Mucosa of rectum (tissue), 2 donors: ENCODE results near the gene KRTAP10-2.

Experiments
- H3K27ac ChIP-seq, 2 donors: one replicate each; pipeline ENCODE4 v1.7.0; 2013; ENCODE audit warnings: inconsistent platforms in 2 of 2, low read depth in 2 of 2, low read length in 2 of 2
- H3K27me3 ChIP-seq, 2 donors: one replicate each; pipeline ENCODE4 v1.7.0; 2013; ENCODE audit warnings: low read length in 2 of 2; ENCODE audit not compliant: control insufficient read depth in 2 of 2, insufficient read depth in 2 of 2
- H3K36me3 ChIP-seq, 2 donors: one replicate each; pipeline ENCODE4 v1.7.0; 2013; ENCODE audit warnings: low read length in 2 of 2; ENCODE audit not compliant: control insufficient read depth in 2 of 2, insufficient read depth in 2 of 2
- H3K4me1 ChIP-seq, 2 donors: one replicate each; pipeline ENCODE4 v1.7.0; 2013; ENCODE audit warnings: low read length in 2 of 2, mild to moderate bottlenecking in 1 of 2; ENCODE audit not compliant: control insufficient read depth in 2 of 2, insufficient read depth in 2 of 2
- H3K4me3 ChIP-seq, 2 donors: one replicate each; pipeline ENCODE4 v1.7.0; 2013; ENCODE audit warnings: low read length in 2 of 2
- H3K9ac ChIP-seq, 2 donors: one replicate each; pipeline ENCODE4 v1.7.0; 2013; ENCODE audit warnings: low read length in 2 of 2, low read depth in 1 of 2, mild to moderate bottlenecking in 1 of 2
- H3K9me3 ChIP-seq, 2 donors: one replicate each; pipeline ENCODE4 v1.7.0; 2013; ENCODE audit warnings: low read length in 2 of 2; ENCODE audit not compliant: control insufficient read depth in 2 of 2
- donor health status: healthy.
- donor health status: Normal muscosa, but diverticular disease.

The KRTAP10-2 gene

GRCh38 chr21:44525391-44526095, 25.8 kb downstream of the KRTAP10-2 start:
- no peaks in the 10 kb centered on the region for H3K4me1 ChIP-seq
- H3K4me3 ChIP-seq: no peak overlapping the region
- no peaks in the 10 kb centered on the region for H3K36me3 ChIP-seq
- H3K9ac ChIP-seq: no peak overlapping the region
- H3K27ac ChIP-seq: no peak overlapping the region
- H3K27me3 ChIP-seq: no peaks in the 10 kb centered on the region
- H3K9me3 ChIP-seq: no peaks in the 10 kb centered on the region

DNA sequence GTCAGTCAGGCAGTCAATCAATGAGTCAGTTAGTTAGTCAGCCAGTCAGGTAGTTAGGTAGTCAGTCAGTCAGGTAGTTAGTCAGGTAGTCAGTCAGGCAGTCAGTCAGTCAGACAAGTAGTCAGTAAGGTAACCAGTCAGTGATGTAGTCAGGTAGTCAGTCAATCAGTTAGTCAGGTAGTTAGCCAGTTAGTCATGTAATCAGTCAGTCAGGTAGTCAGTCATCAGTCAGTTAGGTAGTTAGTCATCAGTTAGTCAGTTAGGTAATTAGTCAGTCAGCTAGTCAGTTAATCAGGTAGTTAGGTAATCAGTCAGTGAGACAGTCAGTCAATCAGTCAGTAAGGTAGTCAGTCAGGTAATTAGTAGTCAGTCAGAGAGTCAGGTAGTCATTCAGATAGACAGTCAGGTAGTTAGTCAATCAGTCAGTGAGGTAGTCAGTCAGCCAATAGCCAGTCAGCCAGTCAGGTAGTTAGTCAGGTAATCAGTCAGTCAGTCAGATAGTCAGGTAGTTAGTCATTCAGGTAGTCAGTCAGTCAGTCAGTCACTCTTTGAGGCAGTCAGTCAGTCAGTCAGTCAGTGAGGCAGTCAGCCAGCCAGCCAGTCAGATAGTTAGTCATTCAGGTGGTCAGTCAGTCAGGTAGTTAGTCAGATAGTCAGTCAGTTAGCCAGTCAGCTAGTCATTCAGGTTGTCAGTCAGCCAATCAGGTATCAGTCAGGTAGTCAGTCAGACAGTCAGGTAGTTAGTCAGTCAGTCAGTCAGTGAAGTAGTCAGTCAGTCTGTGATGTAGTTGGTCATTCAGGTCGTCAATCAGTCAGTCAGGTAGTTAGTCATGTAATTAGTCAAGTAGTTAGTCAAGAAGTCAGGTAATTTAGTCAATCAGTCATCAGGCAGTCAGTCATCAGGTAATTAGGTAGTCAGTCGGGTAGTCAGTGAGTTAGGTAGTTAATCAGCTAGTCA, 26.6 kb downstream of the KRTAP10-2 start:
- H3K27ac ChIP-seq: no peak overlapping the region
- H3K4me3 ChIP-seq: no peak overlapping the region
- H3K36me3 ChIP-seq: no peaks in the 10 kb centered on the region
- H3K4me1 ChIP-seq: no peaks in the 10 kb centered on the region
- H3K27me3 ChIP-seq: no peaks in the 10 kb centered on the region
- H3K9me3 ChIP-seq: no peaks in the 10 kb centered on the region
- H3K9ac ChIP-seq: no peak overlapping the region

DNA sequence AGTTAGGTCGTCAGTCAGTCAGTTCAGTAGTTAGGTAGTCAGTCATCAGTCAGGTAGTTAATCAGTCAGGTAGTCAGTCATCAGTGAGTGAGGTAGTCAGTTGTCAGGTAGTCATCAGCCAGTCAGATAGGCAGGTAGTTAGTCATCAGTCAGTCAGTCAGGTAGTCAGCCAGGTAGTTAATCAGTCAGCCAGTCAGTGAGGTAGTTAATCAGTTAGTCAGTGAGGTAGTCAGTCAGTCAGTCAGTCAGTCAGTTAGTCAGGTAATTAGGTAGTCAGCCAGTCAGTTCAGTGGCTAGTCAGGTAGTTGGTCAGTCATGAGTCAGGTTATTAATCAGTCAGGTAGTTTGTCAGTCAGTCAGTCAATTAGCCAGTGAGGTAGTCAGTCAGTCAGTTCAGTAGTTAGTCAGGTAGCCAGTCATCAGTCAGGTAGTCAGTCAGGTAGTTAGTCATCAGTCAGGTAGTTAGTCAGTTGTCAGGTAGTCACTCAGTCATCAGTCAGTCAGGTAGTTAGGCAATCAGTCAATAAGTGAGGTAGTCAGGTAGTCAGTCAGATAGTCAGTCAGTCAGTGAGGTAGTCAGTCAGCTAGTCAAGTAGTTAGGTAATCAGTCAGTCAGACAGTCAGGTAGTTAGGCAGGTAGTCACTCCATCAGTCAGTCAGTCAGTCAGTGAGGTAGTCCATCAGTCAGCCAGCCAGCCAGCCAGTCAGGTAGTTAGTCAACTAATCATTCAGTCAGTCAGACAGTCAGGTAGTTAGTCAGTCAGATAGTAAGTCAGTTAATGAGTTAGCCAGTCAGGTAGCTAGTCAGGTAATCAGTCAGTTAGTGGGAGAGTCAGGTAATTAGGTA, 27.5 kb downstream of the KRTAP10-2 start:
- no peaks in the 10 kb centered on the region for H3K4me1 ChIP-seq
- H3K36me3 ChIP-seq: no peaks in the 10 kb centered on the region
- H3K9me3 ChIP-seq: no peaks in the 10 kb centered on the region
- no peak overlapping the region for H3K27ac ChIP-seq
- no peak overlapping the region for H3K4me3 ChIP-seq
- no peaks in the 10 kb centered on the region for H3K27me3 ChIP-seq
- H3K9ac ChIP-seq: no peak overlapping the region

- H3K27ac ChIP-seq: no peak overlapping the region
- H3K27me3 ChIP-seq: no peaks in the 10 kb centered on the region
- no peaks in the 10 kb centered on the region for H3K9me3 ChIP-seq
- H3K36me3 ChIP-seq: no peaks in the 10 kb centered on the region
- no peak overlapping the region for H3K9ac ChIP-seq
- no peak overlapping the region for H3K4me3 ChIP-seq
- H3K4me1 ChIP-seq: no peaks in the 10 kb centered on the region
Observed at GRCh38 chr21:44522753-44523204, 28.5 kb downstream of the KRTAP10-2 start.

DNA sequence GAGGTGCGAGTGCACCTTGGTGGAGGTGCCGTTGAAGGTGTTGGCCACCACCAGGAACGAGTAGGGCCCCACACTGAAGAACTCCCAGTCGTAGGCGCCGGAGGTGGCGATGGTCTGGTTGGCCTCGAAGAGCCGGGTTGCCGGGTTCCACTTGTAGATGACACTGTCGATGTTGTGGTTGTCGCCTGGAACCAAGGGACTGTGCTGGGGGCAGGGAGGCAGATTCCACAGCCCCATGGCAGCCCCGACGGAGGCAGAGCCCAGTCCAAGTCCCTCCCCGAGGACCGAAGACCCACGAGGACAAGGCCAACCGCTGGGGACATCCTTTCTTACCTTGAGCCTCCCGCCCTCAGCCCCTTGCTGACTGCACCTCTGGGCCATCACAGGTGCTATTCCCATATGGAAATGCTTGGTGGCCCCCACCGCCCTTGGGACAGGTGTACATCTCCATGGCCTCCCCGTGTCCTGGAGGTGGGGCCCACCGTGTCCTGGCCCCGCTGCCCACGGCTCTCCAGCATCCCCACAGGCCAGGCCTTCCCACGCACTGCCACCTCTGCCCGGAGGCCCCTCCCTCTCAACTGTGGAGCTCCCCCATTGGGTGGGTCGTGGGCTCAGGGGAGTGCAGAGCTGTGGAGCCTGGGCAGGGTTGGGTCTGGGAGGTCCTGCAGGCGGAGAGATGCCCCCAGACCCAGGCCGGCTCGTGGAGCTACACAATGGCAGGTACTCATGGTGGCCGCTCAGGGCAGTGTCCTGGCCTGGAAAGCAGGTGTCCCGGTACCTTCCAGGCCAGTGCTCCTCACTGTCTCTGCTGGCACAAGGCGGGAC, 29.2 kb downstream of the KRTAP10-2 start:
- H3K9ac ChIP-seq: no peak overlapping the region
- H3K27ac ChIP-seq: no peak overlapping the region
- no peaks in the 10 kb centered on the region for H3K9me3 ChIP-seq
- H3K4me1 ChIP-seq: no peaks in the 10 kb centered on the region
- H3K4me3 ChIP-seq: no peak overlapping the region
- no peaks in the 10 kb centered on the region for H3K27me3 ChIP-seq
- no peaks in the 10 kb centered on the region for H3K36me3 ChIP-seq

DNA sequence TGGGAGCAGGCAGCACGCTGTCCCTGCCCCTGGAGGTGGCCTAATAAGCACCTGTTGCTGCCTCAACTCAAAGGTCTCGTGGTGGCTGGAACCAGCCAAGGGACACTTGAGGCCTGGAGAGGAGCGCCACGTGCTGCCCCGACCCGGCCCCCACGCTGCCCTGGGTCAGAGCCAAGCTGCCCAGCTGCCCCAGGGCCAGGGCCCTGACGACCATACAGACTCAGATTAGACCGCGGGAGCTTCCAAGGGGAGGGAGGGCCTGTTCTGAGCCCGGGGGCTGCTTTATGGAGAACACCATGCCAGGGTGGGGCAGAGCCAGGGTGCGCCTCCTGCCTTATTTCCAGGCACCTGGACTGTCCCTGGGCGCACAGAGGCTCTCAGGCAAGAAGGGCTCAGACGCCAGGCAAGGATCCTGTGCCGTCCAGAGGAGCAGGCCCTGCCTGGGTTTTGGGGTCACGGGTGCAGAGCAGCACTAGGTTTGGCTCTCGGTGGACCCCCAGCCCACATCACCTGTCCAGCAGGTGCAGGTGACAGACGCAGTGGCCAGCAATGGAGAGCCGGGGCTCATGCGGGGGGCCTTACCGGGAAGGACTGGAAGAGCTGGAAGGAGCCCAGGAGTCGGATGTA, 29.9 kb downstream of the KRTAP10-2 start:
- no peaks in the 10 kb centered on the region for H3K4me1 ChIP-seq
- H3K27ac ChIP-seq: no peak overlapping the region
- H3K36me3 ChIP-seq: no peaks in the 10 kb centered on the region
- H3K27me3 ChIP-seq: no peaks in the 10 kb centered on the region
- no peak overlapping the region for H3K4me3 ChIP-seq
- no peak overlapping the region for H3K9ac ChIP-seq
- no peaks in the 10 kb centered on the region for H3K9me3 ChIP-seq

DNA sequence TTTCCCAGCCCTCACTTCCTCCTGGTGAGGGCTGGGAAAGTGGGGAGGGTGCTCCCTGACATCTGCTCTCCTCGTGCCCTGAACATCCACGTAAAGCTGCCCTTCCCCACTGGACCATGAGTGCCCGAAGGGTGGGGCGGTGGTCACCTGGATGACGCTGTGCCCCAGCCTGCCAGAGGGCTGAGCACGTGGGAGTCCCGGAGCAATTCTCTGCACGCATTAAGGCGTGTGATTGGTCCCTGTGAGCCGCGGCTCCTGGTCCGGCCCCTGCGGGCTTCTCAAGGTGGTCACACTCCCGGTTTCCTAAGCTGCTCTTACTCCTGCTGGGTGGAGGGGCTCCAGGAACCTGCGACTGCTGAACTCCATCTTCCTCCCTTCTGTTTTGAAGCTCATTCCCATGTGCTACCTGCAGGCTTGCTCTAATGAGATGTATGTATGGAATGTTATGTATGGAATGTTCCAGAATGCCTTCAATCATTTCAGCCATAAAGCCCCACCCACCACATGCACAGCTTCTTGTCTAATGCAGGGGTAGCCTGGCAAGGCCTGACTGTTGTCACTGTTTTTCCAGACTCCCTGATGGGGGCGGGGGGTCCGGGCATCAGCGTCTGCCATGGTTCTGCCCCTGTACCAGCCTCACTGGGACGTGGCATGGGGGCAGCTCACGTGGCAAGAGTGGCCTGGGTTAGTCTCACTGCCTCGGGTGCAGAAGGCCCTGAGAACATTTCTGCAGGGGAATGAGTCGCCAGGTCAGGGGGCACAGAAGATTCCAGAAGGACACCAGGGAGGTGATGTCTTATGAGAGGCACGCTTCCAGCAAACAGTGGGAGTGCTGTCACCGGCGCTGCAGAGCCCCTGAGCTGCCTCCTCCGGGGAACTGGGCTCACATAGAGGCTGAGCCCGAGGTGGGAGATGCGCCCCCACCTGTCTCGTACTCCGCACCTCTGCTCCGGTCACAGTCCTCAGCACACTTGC, 30.7 kb downstream of the KRTAP10-2 start:
- H3K9ac ChIP-seq: no peak overlapping the region
- no peaks in the 10 kb centered on the region for H3K9me3 ChIP-seq
- H3K27ac ChIP-seq: no peak overlapping the region
- no peaks in the 10 kb centered on the region for H3K36me3 ChIP-seq
- H3K4me1 ChIP-seq: no peaks in the 10 kb centered on the region
- no peak overlapping the region for H3K4me3 ChIP-seq
- H3K27me3 ChIP-seq: no peaks in the 10 kb centered on the region

GRCh38 chr21:44519346-44520325, 31.7 kb downstream of the KRTAP10-2 start:
- Histone ChIP-seq H3K27me3 (no peaks in the 10 kb centered on the region), H3K9ac (no peak overlapping the region), H3K36me3 (no peaks in the 10 kb centered on the region), H3K4me3 (no peak overlapping the region), H3K4me1 (no peaks in the 10 kb centered on the region), H3K27ac (no peak overlapping the region), H3K9me3 (no peaks in the 10 kb centered on the region)
